NT2/D1 (cell line): Measurements from ENCODE around the gene ITSN1.

ENCODE experiments used
- SUZ12 ChIP-seq: IDR thresholded peaks from 2 replicates; pipeline ENCODE4 v1.6.1; 2011; ENCODE audit not compliant: insufficient read length, insufficient read depth; ENCODE audit errors: extremely low read depth
- YY1 ChIP-seq: IDR thresholded peaks from 2 replicates; pipeline ENCODE4 v1.6.1; 2011; ENCODE audit not compliant: insufficient read length, insufficient read depth

- TF ChIP-seq SUZ12 (no peak), YY1 (no peak)
Observed at GRCh38 chr21:33860332-33860879, 218.1 kb downstream of the ITSN1 start.
